ENCODE measurements around the gene RABGAP1L. TPM values are rescaled to one million over a fixed set of nuclear protein-coding genes. Genes with fewer than 3 reads are reported as not detected.

RABGAP1L gene
- total and polyA plus RNA-seq, 2 donors (not counting 3 experiments of a cell fraction or from before 2014, with no cell fraction given): 6.4 to 22.2 TPM

DNA sequence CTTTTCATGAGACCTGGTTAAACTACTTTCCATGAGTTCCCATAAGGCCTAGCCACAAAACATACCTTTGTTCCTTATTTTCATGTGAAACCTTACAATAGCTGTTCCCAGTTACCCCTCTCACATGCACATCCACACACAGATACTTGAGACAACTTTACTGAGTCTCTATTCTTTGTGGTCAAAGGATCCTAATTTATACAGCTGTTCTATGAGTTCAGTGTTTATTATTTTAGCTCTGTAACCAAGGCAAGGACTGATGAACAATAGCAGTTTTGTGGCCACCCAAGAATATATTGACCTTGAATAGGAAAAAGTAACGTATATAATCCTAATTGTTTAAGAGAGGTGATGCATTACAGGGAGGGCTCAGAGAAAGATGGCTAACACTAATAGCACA, 679.9 kb downstream of the RABGAP1L start:
- no peak overlapping the region for H3K9ac ChIP-seq (replicated peaks; ENCODE audit: extremely low read depth, insufficient read depth, low read length)
- intact Hi-C loops (cut with micrococcal nuclease) (no loop called here), dilution Hi-C loops (cut with MboI; ENCODE audit: extremely low pct_ligation_motif_present, low sequenced_read_pairs) (no loop called here)
- H3K4me2 ChIP-seq (ENCODE audit: insufficient read depth, low read length): no peak overlapping the region
- no peak for FAIRE-seq
- POLR2A ChIA-PET: no interaction called here
- H3K36me3 ChIP-seq (ENCODE audit: control insufficient read depth in 2 of 2, extremely low read depth in 1 of 2, insufficient read depth in 2 of 2, low read length in 2 of 2): no peaks in the 10 kb centered on the region
- H2AFZ ChIP-seq (ENCODE audit: low read depth, low read length): no peak overlapping the region
- no peak for DNase-seq (ENCODE audit: low read depth, low spot score)
- H3K9me3 ChIP-seq (replicated peaks; ENCODE audit: control insufficient read depth, insufficient read depth, low read length): no peaks in the 10 kb centered on the region
- no peak overlapping the region for H3K27ac ChIP-seq (ENCODE audit: insufficient read depth, low read depth, low read length)
- H3K4me1 ChIP-seq (ENCODE audit: control insufficient read depth, extremely low read depth, insufficient read depth, low read length): no peaks in the 10 kb centered on the region
- CTCF ChIA-PET: no interaction called here
- H3K27me3 ChIP-seq (ENCODE audit: control insufficient read depth in 2 of 2, insufficient read depth in 2 of 2, low read length in 2 of 2): no peaks in the 10 kb centered on the region
- no peak overlapping the region for H3K4me3 ChIP-seq (replicated peaks in 1 of 3; ENCODE audit: insufficient read depth in 1 of 3, low read depth in 1 of 3, low read length in 3 of 3)
- no TSS peak for BruUV-seq (replicated peaks)
- no peak for TF ChIP-seq POLR2A (IDR thresholded peaks at IDR 0.05; ENCODE audit: low read depth, low read length)
- TF ChIP-seq MYC (IDR thresholded peaks at IDR 0.05; ENCODE audit: low read depth, low read length): no peak
- no peak for TF ChIP-seq JUN (IDR thresholded peaks at IDR 0.05; ENCODE audit: borderline replicate concordance, insufficient read depth, insufficient read length, low read depth)
- TF ChIP-seq EZH2 (IDR thresholded peaks at IDR 0.05; ENCODE audit: borderline replicate concordance, low read depth, low read length, severe bottlenecking): no peak
- TF ChIP-seq, protein P1, sequence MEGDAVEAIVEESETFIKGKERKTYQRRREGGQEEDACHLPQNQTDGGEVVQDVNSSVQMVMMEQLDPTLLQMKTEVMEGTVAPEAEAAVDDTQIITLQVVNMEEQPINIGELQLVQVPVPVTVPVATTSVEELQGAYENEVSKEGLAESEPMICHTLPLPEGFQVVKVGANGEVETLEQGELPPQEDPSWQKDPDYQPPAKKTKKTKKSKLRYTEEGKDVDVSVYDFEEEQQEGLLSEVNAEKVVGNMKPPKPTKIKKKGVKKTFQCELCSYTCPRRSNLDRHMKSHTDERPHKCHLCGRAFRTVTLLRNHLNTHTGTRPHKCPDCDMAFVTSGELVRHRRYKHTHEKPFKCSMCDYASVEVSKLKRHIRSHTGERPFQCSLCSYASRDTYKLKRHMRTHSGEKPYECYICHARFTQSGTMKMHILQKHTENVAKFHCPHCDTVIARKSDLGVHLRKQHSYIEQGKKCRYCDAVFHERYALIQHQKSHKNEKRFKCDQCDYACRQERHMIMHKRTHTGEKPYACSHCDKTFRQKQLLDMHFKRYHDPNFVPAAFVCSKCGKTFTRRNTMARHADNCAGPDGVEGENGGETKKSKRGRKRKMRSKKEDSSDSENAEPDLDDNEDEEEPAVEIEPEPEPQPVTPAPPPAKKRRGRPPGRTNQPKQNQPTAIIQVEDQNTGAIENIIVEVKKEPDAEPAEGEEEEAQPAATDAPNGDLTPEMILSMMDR (IDR thresholded peaks at IDR 0.05; ENCODE audit: extremely low read depth in 1 of 2, insufficient read depth in 1 of 2, low read depth in 1 of 2, low read length in 2 of 2): no peak
- TF ChIP-seq, protein P2, sequence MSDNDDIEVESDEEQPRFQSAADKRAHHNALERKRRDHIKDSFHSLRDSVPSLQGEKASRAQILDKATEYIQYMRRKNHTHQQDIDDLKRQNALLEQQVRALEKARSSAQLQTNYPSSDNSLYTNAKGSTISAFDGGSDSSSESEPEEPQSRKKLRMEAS (IDR thresholded peaks at IDR 0.05; ENCODE audit: insufficient read depth, insufficient read length): no peak
- TF ChIP-seq GATA2 (IDR thresholded peaks at IDR 0.05; ENCODE audit: insufficient read depth, insufficient read length, low read depth, low read length): no peak
- no peak for TF ChIP-seq POLR2AphosphoS5 (IDR thresholded peaks at IDR 0.05; ENCODE audit: insufficient read depth, low read depth, low read length)
- TF ChIP-seq FOS (IDR thresholded peaks at IDR 0.05; ENCODE audit: borderline replicate concordance, insufficient read depth, low read length): no peak
- no peaks in the 10 kb centered on the region for H3K79me2 ChIP-seq (ENCODE audit: control insufficient read depth, insufficient read depth, low read length)
- no peaks in the 10 kb centered on the region for H3K9me1 ChIP-seq (replicated peaks; ENCODE audit: control insufficient read depth, extremely low read depth, insufficient read depth, low read length)
- H4K20me1 ChIP-seq (replicated peaks; ENCODE audit: control insufficient read depth, extremely low read depth, insufficient read depth, low read length): no peaks in the 10 kb centered on the region

Data from endothelial cell of umbilical vein (primary cell).